K562 (cell line): Measurements from ENCODE around the gene HADH. TPM values are rescaled to one million over a fixed set of nuclear protein-coding genes. Genes with fewer than 3 reads are reported as not detected.

Source experiments
- ATAC-seq: fragments of 200-7000 bp; cut with Tn5 transposase; 3 replicates; pipeline ENCODE4 v1.9.1; 2020; ENCODE audit warnings: moderate library complexity
- BruUV-seq: library from RNA; stranded (reverse); fragments of 400-500 nt; replicated peaks from 2 replicates; lab custom pipeline; 2021; lab: Mats Ljungman, UMichigan
- CTCF ChIA-PET: fragments of 300-600 bp; formaldehyde crosslinking; extraction: SDS; loops from one replicate; lab custom pipeline; 2021; ENCODE audit warnings: low intra/inter-chr PET ratio; lab: Yijun Ruan, JAX
- POLR2A ChIA-PET: fragments of 300-600, 350-650 bp; sonication (Branson Sonifier 250); formaldehyde crosslinking; extraction: SDS; loops from one replicate; lab custom pipeline; 2021; ENCODE audit warnings: antibody characterized with exemption, inconsistent platforms; lab: Yijun Ruan, JAX
- DNase-seq, 4 experiments: peaks; one replicate each; pipeline versions ENCODE4 v3.0.0 to v3.0.0-alpha.2; 2011 to 2018; ENCODE audit warnings: low spot score in 3 of 4, mixed read lengths in 3 of 4; ENCODE audit errors: extremely low read depth in 1 of 4
- FAIRE-seq: peaks from 2 replicates; lab custom pipeline; 2011; peaks lifted over from hg19 to GRCh38; lab: Jason Lieb, UNC
- H2AFZ ChIP-seq: 2 replicates; pipeline ENCODE4 v1.6.0; 2011; ENCODE audit warnings: low read depth, low read length, control low read depth, inconsistent platforms
- H3K27ac ChIP-seq: fragments of 200-600 bp; 3 replicates; pipeline ENCODE4 v1.8.0; 2011; ENCODE audit warnings: low read depth, mild to moderate bottlenecking, control low read depth, inconsistent platforms, low read length, moderate library complexity, mixed read lengths; ENCODE audit errors: extremely low read depth
- H3K27me3 ChIP-seq, 2 experiments: fragments of 300-600 bp in 1 of 2; 2 replicates in 1 of 2; 3 replicates in 1 of 2; pipeline versions ENCODE4 v1.6.0 to v1.8.0; 2011; ENCODE audit warnings: inconsistent platforms in 2 of 2, low read length in 2 of 2, mild to moderate bottlenecking in 1 of 2, mixed read lengths in 1 of 2, moderate library complexity in 1 of 2; ENCODE audit not compliant: control insufficient read depth in 2 of 2, insufficient read depth in 2 of 2
- H3K36me3 ChIP-seq: fragments of 300-600 bp; 3 replicates; pipeline ENCODE4 v1.8.0; 2011; ENCODE audit warnings: mild to moderate bottlenecking, low read length, inconsistent platforms; ENCODE audit not compliant: control insufficient read depth, insufficient read depth
- H3K4me1 ChIP-seq, 2 experiments: fragments of 200-600 bp in 1 of 2; replicated peaks in 1 of 2; 2 replicates in 1 of 2; 3 replicates in 1 of 2; pipeline versions ENCODE4 v1.5.1 to v1.8.0; 2011; ENCODE audit warnings: inconsistent platforms in 2 of 2, low read length in 2 of 2, mild to moderate bottlenecking in 1 of 2, mixed read lengths in 1 of 2, moderate library complexity in 1 of 2; ENCODE audit not compliant: control insufficient read depth in 2 of 2, insufficient read depth in 2 of 2
- H3K4me2 ChIP-seq: 2 replicates; pipeline ENCODE4 v1.6.1; 2011; ENCODE audit warnings: low read length, control low read depth, inconsistent platforms, mixed read lengths; ENCODE audit not compliant: insufficient read depth
- H3K4me3 ChIP-seq: fragments of 200-600 bp; sonication (generic), shearing (Covaris generic); 2 replicates; pipeline ENCODE4 v1.5.1; 2016; ENCODE audit warnings: control low read depth, inconsistent platforms
- H3K79me2 ChIP-seq: fragments of 200-600 bp; 3 replicates; pipeline ENCODE4 v1.8.0; 2011; ENCODE audit warnings: low read length, inconsistent platforms; ENCODE audit not compliant: control insufficient read depth, insufficient read depth
- H3K9ac ChIP-seq, 2 experiments: 2 replicates each; pipeline versions ENCODE4 v1.6.0 to v1.6.1; 2011; ENCODE audit warnings: low read depth in 2 of 2, low read length in 2 of 2, control low read depth in 1 of 2, inconsistent platforms in 1 of 2, mild to moderate bottlenecking in 1 of 2, mixed read lengths in 1 of 2; ENCODE audit not compliant: insufficient read depth in 1 of 2
- H3K9me1 ChIP-seq: one replicate; pipeline ENCODE4 v1.6.0; 2011; ENCODE audit warnings: inconsistent platforms, mild to moderate bottlenecking, low read length, moderate library complexity; ENCODE audit not compliant: control insufficient read depth, insufficient read depth
- H3K9me3 ChIP-seq: replicated peaks from 2 replicates; pipeline ENCODE4 v1.5.1; 2011; ENCODE audit warnings: low read depth, low read length, inconsistent platforms; ENCODE audit not compliant: control insufficient read depth, insufficient read depth
- H4K20me1 ChIP-seq: replicated peaks from 2 replicates; pipeline ENCODE4 v1.6.1; 2011; ENCODE audit warnings: low read length, inconsistent platforms, mixed read lengths; ENCODE audit not compliant: control insufficient read depth, insufficient read depth
- BACH1 ChIP-seq: fragments of 200-800 bp; sonication (Bioruptor generic); IDR thresholded peaks from 2 replicates; pipeline ENCODE4 v1.6.1; 2016; ENCODE audit warnings: missing genetic modification characterization, missing compliant biosample characterization
- KHSRP ChIP-seq: fragments of 450-650 bp; IDR thresholded peaks from 2 replicates; pipeline ENCODE4 v1.6.1; 2017
- THRB ChIP-seq: fragments of 450-650 bp; formaldehyde crosslinking; conservative IDR thresholded peaks from 2 replicates; pipeline ENCODE4 v1.4.0; 2022; ENCODE audit warnings: mild to moderate bottlenecking, missing genetic modification characterization
- XRCC3 ChIP-seq: fragments of 450-650 bp; IDR thresholded peaks from 2 replicates; pipeline ENCODE4 v1.6.1; 2017; ENCODE audit warnings: mild to moderate bottlenecking, moderate library complexity
- ZNF780A ChIP-seq: fragments of 250-450 bp; sonication (Bioruptor Pico); IDR thresholded peaks from 2 replicates; pipeline ENCODE4 v1.5.0; 2021; ENCODE audit warnings: mild to moderate bottlenecking
- WGBS: fragments of 100-300 bp; shearing (Covaris generic); methylation state at CpG from one replicate; pipeline ENCODE4 v1.1.6; 2016; ENCODE audit warnings: low coverage, mixed read lengths; ENCODE audit not compliant: insufficient coverage; ENCODE audit errors: missing lambda C conversion rate; 5-methylcytosine and 5-hydroxymethylcytosine counted together
- in situ Hi-C: fragments of 300-500 bp; cut with MboI; formaldehyde crosslinking; loops from 4 replicates; pipeline ENCODE4 v1.15.0; 2018; ENCODE audit warnings: inconsistent platforms, mixed read lengths
- intact Hi-C: fragments of 100-400 bp; cut with micrococcal nuclease; formaldehyde crosslinking; loops from 2 replicates; pipeline ENCODE4 v1.14.2; 2022
- polyA plus RNA-seq, 8 experiments: library from polyadenylated mRNA; depleted of rRNA in 4 of 8; stranded (reverse) in 5 of 8; unstranded in 3 of 8; fragments of >200 nt; fragmentation: Nextera tagmentation in 2 of 8; fragmentation: Illumina TruSeq in 1 of 8; extraction: Ambion mirVana in 2 of 8; extraction: Trizol in 1 of 8; gene quantifications; 2 replicates each; pipeline versions ENCODE4 v1.2.1 to v1.2.3, GENCODE V29; 2011 to 2014; ENCODE audit warnings: inconsistent platforms in 1 of 8, missing spikeins in 1 of 8
- total RNA-seq, 7 experiments: library from RNA; depleted of rRNA in 6 of 7; stranded (reverse); fragments of >200 nt in 6 of 7; fragmentation: Illumina TruSeq in 2 of 7; extraction: Trizol in 2 of 7; gene quantifications; 2 replicates each; pipeline versions ENCODE4 v1.2.1 to v1.2.3, GENCODE V29; 2011 to 2021; ENCODE audit warnings: low replicate concordance in 1 of 7
- TF ChIP-seq, protein P1 (sequence below): fragments of 250-450 bp; sonication (Bioruptor Pico); IDR thresholded peaks from 2 replicates; pipeline ENCODE4 v1.8.0; 2021; ENCODE audit warnings: borderline replicate concordance, mild to moderate bottlenecking, moderate library complexity; ENCODE audit not compliant: poor library complexity, severe bottlenecking
- TF ChIP-seq, protein P2 (sequence below), 2 experiments: fragments of 450-650 bp; formaldehyde crosslinking in 1 of 2; IDR thresholded peaks; 2 replicates each; pipeline versions ENCODE4 v1.4.0 to v1.6.1; 2014 to 2020; ENCODE audit warnings: mild to moderate bottlenecking in 2 of 2, borderline replicate concordance in 1 of 2, low read depth in 1 of 2

HADH gene
- total and polyA plus RNA-seq, 9 of the 15 experiments (the other 6 are each of a cell fraction or from before 2014, with no cell fraction given), result 9.4 to 73.3 (median 32.8) TPM

GRCh38 chr4:108055787-108056186 is 66.1 kb downstream of the HADH start:
- in situ Hi-C loops (no loop called here), intact Hi-C loops (no loop called here)
- Histone ChIP-seq H2AFZ (no peak overlapping the region), H3K36me3 (peaks cover 6% of the 10 kb centered on the region; the same call in 1 of the 3 replicates), H3K4me2 (no peak overlapping the region), H3K9me3 (no peaks in the 10 kb centered on the region), H3K4me1 (no peaks in the 10 kb centered on the region), H3K9ac (no peak overlapping the region), H4K20me1 (no peaks in the 10 kb centered on the region), H3K79me2 (no peaks in the 10 kb centered on the region), H3K9me1 (no peaks in the 10 kb centered on the region), H3K27me3 (no peaks in the 10 kb centered on the region), H3K4me3 (no peak overlapping the region), H3K27ac (no peak overlapping the region)
- BruUV-seq, result no TSS peak
- FAIRE-seq, result no peak
- WGBS, result 65% methylated on average over 3 of the region's 3 CpGs
- POLR2A ChIA-PET, result no interaction called here
- no peak for TF ChIP-seq BACH1 (tag)
- TF ChIP-seq, protein P1, sequence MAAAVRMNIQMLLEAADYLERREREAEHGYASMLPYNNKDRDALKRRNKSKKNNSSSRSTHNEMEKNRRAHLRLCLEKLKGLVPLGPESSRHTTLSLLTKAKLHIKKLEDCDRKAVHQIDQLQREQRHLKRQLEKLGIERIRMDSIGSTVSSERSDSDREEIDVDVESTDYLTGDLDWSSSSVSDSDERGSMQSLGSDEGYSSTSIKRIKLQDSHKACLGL (CRISPR knock-in tag), result no peak
- no peak for TF ChIP-seq ZNF780A (CRISPR knock-in tag)
- TF ChIP-seq THRB (CRISPR knock-in tag), result no peak
- TF ChIP-seq KHSRP, result no peak
- TF ChIP-seq XRCC3, result no peak
- TF ChIP-seq, protein P2, sequence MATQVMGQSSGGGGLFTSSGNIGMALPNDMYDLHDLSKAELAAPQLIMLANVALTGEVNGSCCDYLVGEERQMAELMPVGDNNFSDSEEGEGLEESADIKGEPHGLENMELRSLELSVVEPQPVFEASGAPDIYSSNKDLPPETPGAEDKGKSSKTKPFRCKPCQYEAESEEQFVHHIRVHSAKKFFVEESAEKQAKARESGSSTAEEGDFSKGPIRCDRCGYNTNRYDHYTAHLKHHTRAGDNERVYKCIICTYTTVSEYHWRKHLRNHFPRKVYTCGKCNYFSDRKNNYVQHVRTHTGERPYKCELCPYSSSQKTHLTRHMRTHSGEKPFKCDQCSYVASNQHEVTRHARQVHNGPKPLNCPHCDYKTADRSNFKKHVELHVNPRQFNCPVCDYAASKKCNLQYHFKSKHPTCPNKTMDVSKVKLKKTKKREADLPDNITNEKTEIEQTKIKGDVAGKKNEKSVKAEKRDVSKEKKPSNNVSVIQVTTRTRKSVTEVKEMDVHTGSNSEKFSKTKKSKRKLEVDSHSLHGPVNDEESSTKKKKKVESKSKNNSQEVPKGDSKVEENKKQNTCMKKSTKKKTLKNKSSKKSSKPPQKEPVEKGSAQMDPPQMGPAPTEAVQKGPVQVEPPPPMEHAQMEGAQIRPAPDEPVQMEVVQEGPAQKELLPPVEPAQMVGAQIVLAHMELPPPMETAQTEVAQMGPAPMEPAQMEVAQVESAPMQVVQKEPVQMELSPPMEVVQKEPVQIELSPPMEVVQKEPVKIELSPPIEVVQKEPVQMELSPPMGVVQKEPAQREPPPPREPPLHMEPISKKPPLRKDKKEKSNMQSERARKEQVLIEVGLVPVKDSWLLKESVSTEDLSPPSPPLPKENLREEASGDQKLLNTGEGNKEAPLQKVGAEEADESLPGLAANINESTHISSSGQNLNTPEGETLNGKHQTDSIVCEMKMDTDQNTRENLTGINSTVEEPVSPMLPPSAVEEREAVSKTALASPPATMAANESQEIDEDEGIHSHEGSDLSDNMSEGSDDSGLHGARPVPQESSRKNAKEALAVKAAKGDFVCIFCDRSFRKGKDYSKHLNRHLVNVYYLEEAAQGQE (IDR thresholded peaks at IDR 0.05; ENCODE audit: borderline replicate concordance), result 0 out of 2 replicates have a peak, but pooled peaks have one; percentile 8
- TF ChIP-seq, protein P2 (CRISPR knock-in tag; IDR thresholded peaks at IDR 0.05; ENCODE audit: low read depth), result no peak
- CTCF ChIA-PET, result no interaction called here
- no peak for DNase-seq
- ATAC-seq, result no peak
